Neutrophil (primary cell): ENCODE data around the gene SLC25A26.

ENCODE experiments used
- H3K27ac ChIP-seq: fragments of 200-600 bp; sonication (generic); 2 replicates; pipeline ENCODE4 v1.5.1; 2016; ENCODE audit warnings: mild to moderate bottlenecking, moderate library complexity
- H3K27me3 ChIP-seq: fragments of 200-600 bp; sonication (generic); 2 replicates; pipeline ENCODE4 v1.6.0; 2016; ENCODE audit warnings: mild to moderate bottlenecking
- H3K36me3 ChIP-seq: fragments of 200-600 bp; sonication (generic); 2 replicates; pipeline ENCODE4 v1.5.1; 2017
- H3K4me1 ChIP-seq, 2 experiments: fragments of 200-600 bp in 1 of 2; sonication (generic) in 1 of 2; 1 replicate in 1 of 2; 2 replicates in 1 of 2; pipeline versions ENCODE4 v1.5.1 to v1.6.1; 2013 to 2016; ENCODE audit warnings: low read depth in 1 of 2, low read length in 1 of 2, mild to moderate bottlenecking in 1 of 2, moderate library complexity in 1 of 2; ENCODE audit not compliant: control insufficient read depth in 1 of 2, insufficient read depth in 1 of 2
- H3K4me3 ChIP-seq, 2 experiments: fragments of 200-600 bp in 1 of 2; sonication (generic) in 1 of 2; 1 replicate in 1 of 2; 2 replicates in 1 of 2; pipeline ENCODE4 v1.5.1; 2013 to 2016; ENCODE audit warnings: low read depth in 1 of 2, low read length in 1 of 2, mild to moderate bottlenecking in 1 of 2, moderate library complexity in 1 of 2
- H3K9me3 ChIP-seq: fragments of 200-600 bp; sonication (generic); 2 replicates; pipeline ENCODE4 v1.5.1; 2016
- CTCF ChIP-seq: fragments of 200-600 bp; sonication (generic); IDR thresholded peaks from 2 replicates; pipeline ENCODE4 v1.5.1; 2016; ENCODE audit warnings: antibody characterized with exemption

Gene SLC25A26

GRCh38 chr3:66379565-66379964 is 158.8 kb downstream of the SLC25A26 start:
- TF ChIP-seq CTCF, result no peak
- peaks cover 95% of the 10 kb centered on the region for H3K36me3 ChIP-seq
- no peak overlapping the region for H3K27ac ChIP-seq
- no peaks in the 10 kb centered on the region for H3K4me1 ChIP-seq
- H3K27me3 ChIP-seq, result no peaks in the 10 kb centered on the region
- no peaks in the 10 kb centered on the region for H3K9me3 ChIP-seq
- no peak overlapping the region for H3K4me3 ChIP-seq

DNA sequence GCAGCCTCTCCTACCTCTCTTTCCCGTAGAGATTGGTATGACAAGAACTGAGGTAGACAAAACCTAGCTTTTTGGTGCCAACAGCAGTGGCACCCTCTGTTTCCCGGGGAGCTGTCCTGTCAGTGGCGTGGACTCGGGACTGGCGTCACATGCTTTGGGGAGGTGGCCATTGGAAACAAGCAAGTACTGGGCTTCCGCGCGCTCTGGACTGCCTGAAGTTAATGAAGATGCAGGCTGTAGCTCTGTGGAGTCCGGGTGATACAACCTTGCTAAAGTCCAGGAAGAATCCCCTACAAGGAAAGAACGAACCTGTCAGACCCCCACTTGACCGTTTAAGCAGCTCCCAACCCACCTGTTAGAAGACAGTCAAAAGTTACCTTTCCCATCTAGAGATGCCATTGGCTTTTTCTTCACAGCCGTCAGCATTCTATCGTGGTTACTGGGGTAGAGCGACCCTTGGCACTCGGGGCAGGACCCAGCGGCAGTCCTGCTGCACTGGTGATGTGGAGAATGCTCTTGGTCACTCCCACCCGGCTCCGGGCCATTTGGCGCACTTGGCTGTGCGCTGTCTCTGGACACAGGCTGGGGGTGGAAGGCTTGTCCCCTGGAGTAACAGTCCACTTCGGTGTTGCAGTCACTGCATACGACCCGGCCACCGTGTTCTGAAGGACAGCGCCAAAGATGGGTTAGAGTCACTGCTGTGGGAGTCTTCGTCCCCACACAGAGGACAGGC is 159.6 kb downstream of the SLC25A26 start:
- H3K27me3 ChIP-seq, result no peaks in the 10 kb centered on the region
- H3K27ac ChIP-seq, result no peak overlapping the region
- H3K4me1 ChIP-seq, result no peaks in the 10 kb centered on the region
- no peaks in the 10 kb centered on the region for H3K9me3 ChIP-seq
- no peak overlapping the region for H3K4me3 ChIP-seq
- peaks cover 97% of the 10 kb centered on the region for H3K36me3 ChIP-seq
- TF ChIP-seq CTCF, result no peak

DNA sequence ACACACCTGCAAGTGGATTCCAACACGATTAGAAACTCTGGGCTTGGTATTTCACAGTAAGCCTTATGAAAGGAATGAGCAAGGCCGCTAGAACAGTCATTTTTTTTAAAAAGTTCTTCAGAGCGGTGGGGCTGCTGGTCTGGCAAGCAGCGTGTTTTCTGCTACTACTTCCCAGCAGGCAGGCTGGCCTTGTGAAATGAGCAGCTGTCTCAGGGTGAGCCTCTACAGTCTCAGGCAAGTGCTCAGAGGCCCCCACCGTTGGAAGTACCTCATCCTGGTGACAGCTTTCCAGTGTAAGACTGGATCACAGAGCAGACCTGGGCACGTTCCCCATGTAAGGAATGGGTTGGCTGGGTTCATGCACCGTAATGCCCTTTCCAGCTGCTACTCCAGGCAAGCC is 160.8 kb downstream of the SLC25A26 start:
- H3K4me3 ChIP-seq, result no peak overlapping the region
- peaks cover 99% of the 10 kb centered on the region for H3K36me3 ChIP-seq
- H3K4me1 ChIP-seq, result no peaks in the 10 kb centered on the region
- H3K9me3 ChIP-seq, result no peaks in the 10 kb centered on the region
- no peaks in the 10 kb centered on the region for H3K27me3 ChIP-seq
- TF ChIP-seq CTCF, result no peak
- no peak overlapping the region for H3K27ac ChIP-seq

DNA sequence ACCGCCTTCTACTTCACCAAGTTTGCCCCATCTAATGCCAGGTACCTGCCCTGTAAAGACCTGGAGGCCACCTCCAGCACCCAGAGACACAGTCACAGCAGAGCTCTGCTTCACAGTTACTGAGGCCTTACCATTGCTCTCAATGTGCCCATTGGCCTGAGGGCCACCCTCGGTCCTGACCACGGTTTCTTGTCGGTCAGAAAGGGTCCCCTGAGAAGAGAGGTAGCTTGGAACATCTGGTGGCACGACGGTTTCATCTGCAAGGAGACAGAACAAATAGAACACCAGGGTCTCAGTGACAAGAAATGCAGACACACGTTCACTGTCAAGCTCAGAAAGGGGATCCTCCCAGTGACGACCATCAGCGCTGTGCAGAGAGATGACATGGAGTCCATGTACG is 161.3 kb downstream of the SLC25A26 start:
- Histone ChIP-seq H3K9me3 (no peaks in the 10 kb centered on the region), H3K27ac (no peak overlapping the region), H3K4me1 (no peaks in the 10 kb centered on the region), H3K4me3 (no peak overlapping the region), H3K27me3 (no peaks in the 10 kb centered on the region), H3K36me3 (peaks cover 93% of the 10 kb centered on the region)
- no peak for TF ChIP-seq CTCF

GRCh38 chr3:66383023-66383422 is 162.2 kb downstream of the SLC25A26 start:
- H3K4me3 ChIP-seq, result no peak overlapping the region
- peaks cover 85% of the 10 kb centered on the region for H3K36me3 ChIP-seq
- no peaks in the 10 kb centered on the region for H3K27me3 ChIP-seq
- H3K9me3 ChIP-seq, result no peaks in the 10 kb centered on the region
- H3K27ac ChIP-seq, result no peak overlapping the region
- H3K4me1 ChIP-seq, result no peaks in the 10 kb centered on the region
- TF ChIP-seq CTCF, result no peak
